ENCODE results near the gene NELFA. TPM values are rescaled to one million over a fixed set of nuclear protein-coding genes. Genes with fewer than 3 reads are reported as not detected.

Gene NELFA
- total RNA-seq, 1 donor from 2014 or later = 10.4 TPM

- DNase-seq (ENCODE audit: low read depth in 2 of 2) = peak; percentile 61 to 91
Measured at GRCh38 chr4:1939664-1940509, 68.9 kb downstream of the NELFA start.

- DNase-seq (ENCODE audit: low read depth in 2 of 2) = no peak
Measured at GRCh38 chr4:1938027-1938426, 70.7 kb downstream of the NELFA start.

- DNase-seq (ENCODE audit: low read depth in 2 of 2) = no peak
Measured at GRCh38 chr4:1937550-1937949, 71.2 kb downstream of the NELFA start.

- DNase-seq (ENCODE audit: low read depth in 2 of 2) = no peak
Measured at GRCh38 chr4:1933700-1934099, 75.1 kb downstream of the NELFA start.

- DNase-seq (ENCODE audit: low read depth in 2 of 2) = no peak
Measured at GRCh38 chr4:1932736-1933135, 76.0 kb downstream of the NELFA start.

Other genes starting within 250 kb of the NELFA start
- 0.64 and 2.4 TPM in 2 replicates for gene FGFR3, start 215.7 kb downstream of the NELFA start, total RNA-seq
- 68.3 and 76.4 TPM in 2 replicates for gene LETM1, start 152.8 kb downstream of the NELFA start, total RNA-seq
- 33.9 and 39.8 TPM in 2 replicates for gene NSD2, start 137.6 kb downstream of the NELFA start, total RNA-seq
- gene NAT8L, start 50.4 kb upstream of the NELFA start, total RNA-seq = under 0.01 TPM in 2 replicates
- gene HAUS3, start 233.1 kb upstream of the NELFA start, total RNA-seq = 5.8 and 7.0 TPM in 2 replicates
- 1.9 TPM in 2 replicates for gene POLN, start 233.1 kb upstream of the NELFA start, total RNA-seq